ENCODE results near the gene ROBO1.
"Not testable (repeated sequence)": the region's sequence is repeated elsewhere in the genome, so short reads cannot be mapped to it uniquely, and the experiment has no call there.

ROBO1 gene

GRCh38 chr3:78751266-78751665 is 1016.5 kb downstream of the ROBO1 start:
- no peak for TF ChIP-seq CTCF (IDR thresholded peaks at IDR 0.05; ENCODE audit: low read depth, low read length)
- H3K4me3 ChIP-seq (ENCODE audit: low read depth, low read length), result no peak overlapping the region

GRCh38 chr3:78750291-78750690 is 1017.5 kb downstream of the ROBO1 start:
- H3K4me3 ChIP-seq (ENCODE audit: low read depth, low read length), result not testable (repeated sequence)

- no peak for TF ChIP-seq CTCF (IDR thresholded peaks at IDR 0.05; ENCODE audit: low read depth, low read length)
- no peak overlapping the region for H3K4me3 ChIP-seq (ENCODE audit: low read depth, low read length)
Observed at GRCh38 chr3:78749056-78749455, 1018.7 kb downstream of the ROBO1 start.

GRCh38 chr3:78745847-78746246 is 1022.0 kb downstream of the ROBO1 start:
- no peak overlapping the region for H3K4me3 ChIP-seq (ENCODE audit: low read depth, low read length)
- TF ChIP-seq CTCF (IDR thresholded peaks at IDR 0.05; ENCODE audit: low read depth, low read length), result no peak

- no peak overlapping the region for H3K4me3 ChIP-seq (ENCODE audit: low read depth, low read length)
- TF ChIP-seq CTCF (IDR thresholded peaks at IDR 0.05; ENCODE audit: low read depth, low read length), result no peak
Observed at GRCh38 chr3:78742491-78742890, 1025.3 kb downstream of the ROBO1 start.

- TF ChIP-seq CTCF (IDR thresholded peaks at IDR 0.05; ENCODE audit: low read depth, low read length), result no peak
- no peak overlapping the region for H3K4me3 ChIP-seq (ENCODE audit: low read depth, low read length)
Observed at GRCh38 chr3:78742041-78742440, 1025.8 kb downstream of the ROBO1 start.

- TF ChIP-seq CTCF (IDR thresholded peaks at IDR 0.05; ENCODE audit: low read depth, low read length), result peak; percentile 31; the same call in 1 of the 2 replicates
- H3K4me3 ChIP-seq (ENCODE audit: low read depth, low read length), result no peak overlapping the region
Observed at GRCh38 chr3:78741066-78741645, 1026.6 kb downstream of the ROBO1 start.

- TF ChIP-seq CTCF (IDR thresholded peaks at IDR 0.05; ENCODE audit: low read depth, low read length), result no peak
Observed at GRCh38 chr3:78738833-78739232, 1029.0 kb downstream of the ROBO1 start.

More at GRCh38 chr3:78738833-78739232, 1029.0 kb downstream of the ROBO1 start:
- no peak overlapping the region for H3K4me3 ChIP-seq (ENCODE audit: low read depth, low read length)
